ENCODE measurements around the gene AADAT. TPM values are rescaled to one million over a fixed set of nuclear protein-coding genes. Genes with fewer than 3 reads are reported as not detected.

AADAT gene
- polyA plus RNA-seq, 1 donor: 40.2 TPM

- DNase-seq: no peak
These were observed 53.9 kb downstream of the AADAT start for GRCh38 chr4:170035845-170036244.

- DNase-seq: no peak
These were observed 54.5 kb downstream of the AADAT start for GRCh38 chr4:170035231-170035630.

- no peak for DNase-seq
These were observed 55.8 kb downstream of the AADAT start for GRCh38 chr4:170033999-170034398.

DNA sequence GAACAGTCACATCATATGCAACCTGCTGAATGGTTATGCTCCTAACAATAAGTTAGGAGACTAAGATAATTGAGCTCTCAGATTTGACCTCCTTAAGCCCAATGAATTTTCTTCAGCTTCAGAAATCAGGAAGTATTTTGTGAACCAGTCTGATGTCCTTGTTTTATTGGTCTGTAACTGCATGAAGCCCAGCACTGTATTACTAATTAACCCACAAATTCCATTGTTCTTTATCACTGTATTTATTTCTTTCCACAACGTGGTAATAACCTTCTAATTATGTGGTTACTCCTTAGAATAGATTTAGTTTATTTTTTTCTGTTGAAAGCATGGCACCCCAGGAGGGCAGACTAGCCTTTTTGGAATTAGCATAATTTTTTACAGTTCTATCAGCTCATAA is 59.6 kb downstream of the AADAT start:
- no peak for DNase-seq

DNA sequence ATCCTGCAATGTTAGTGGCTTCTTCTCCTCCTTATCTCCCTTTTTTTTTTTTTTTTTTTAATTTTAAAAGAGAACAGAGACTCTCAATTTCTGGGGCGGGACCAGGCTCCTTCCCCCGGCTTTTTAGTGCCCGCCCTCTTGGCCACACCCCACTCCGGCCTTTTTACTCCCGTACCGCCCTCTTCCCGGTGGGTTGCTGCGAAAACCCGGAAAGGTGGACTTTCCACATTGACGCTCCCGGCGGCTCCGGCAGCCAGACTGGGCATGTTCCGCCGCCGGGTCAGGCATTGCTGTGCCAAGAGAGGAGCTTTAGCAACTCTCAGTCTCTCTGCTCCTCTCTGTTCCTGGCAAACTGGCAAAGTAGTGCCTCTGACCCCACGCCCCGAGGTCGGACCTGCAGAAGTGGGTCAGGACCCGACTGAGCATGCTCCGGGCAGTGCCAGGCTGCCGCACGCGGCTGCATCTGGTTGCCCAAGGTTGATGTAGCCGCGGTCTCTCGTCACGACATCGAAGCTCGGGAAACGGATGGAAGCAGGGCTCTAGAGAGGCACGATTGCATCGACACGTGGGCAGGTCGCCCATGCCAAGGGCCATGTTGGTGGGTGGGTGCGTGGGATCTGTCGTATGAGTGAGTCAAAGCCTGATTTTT is 62.5 kb downstream of the AADAT start:
- DNase-seq: peak; percentile 96

DNA sequence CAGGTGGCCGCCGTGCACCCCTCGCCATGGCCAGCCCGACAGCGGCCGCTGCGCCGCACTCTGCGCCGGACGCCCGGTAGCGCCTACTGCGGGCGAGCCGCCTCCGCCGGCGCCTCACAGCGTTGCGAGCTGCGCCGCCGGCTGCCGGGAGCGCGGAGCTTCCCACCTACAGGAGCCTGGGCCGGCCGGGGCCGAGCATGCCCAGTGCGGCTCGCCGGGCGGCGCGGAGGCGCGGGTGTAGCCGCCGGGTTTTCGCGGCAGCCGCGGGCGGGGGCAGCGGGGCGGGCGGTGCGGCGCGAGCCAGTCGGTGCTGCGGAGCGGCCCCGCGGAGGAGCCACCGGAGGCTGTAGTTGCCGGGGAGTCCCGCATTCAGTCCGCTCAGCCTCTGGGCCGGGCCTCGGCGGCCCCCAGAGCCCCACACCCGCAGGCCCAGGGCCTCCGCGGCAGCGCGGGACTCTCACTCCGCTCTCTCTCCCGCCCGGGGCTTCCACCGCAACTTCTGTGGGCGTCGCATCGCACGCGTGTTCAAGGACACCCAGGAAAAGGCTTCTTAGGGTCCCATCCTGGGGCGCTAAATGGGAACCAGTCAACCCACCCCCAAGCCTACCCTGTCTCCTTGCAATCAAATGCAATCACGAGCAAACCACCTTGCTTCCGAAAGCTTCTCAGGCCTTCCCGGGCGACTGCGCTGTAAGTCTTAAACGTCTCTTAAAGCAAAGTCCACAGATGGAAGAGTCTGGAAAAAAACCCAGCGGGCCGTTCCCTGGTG is 63.3 kb downstream of the AADAT start, which contains the start of gene MFAP3L:
MFAP3L (minus strand) TSS at position 143 of the 769 bp plus-strand sequence. CDS start 20,518 bp downstream, outside the sequence.
- peak; percentile 86 for DNase-seq

GRCh38 chr4:170025523-170026252 is 64.1 kb downstream of the AADAT start:
- DNase-seq: no peak

- DNase-seq: no peak
These were observed 67.5 kb downstream of the AADAT start for GRCh38 chr4:170022211-170022610.

DNA sequence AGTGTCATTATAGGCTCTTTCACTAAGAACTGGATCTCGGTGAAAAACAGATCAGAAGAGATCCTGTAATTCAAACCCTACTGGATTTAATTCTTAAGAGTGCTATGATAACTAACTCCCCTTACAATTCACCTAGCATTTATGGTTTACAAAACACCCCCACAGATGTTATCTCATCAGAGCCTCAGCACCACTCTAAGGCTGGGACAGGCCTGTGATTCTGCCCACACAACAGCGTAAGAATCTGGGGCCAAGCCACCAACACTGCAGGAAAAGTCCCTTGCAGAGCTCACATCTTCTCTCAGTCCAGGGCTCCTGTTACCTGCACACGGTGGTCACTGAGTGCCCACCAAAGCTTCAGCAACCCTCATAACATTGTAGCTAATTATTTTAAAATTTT is 72.5 kb downstream of the AADAT start:
- no peak for DNase-seq

DNA sequence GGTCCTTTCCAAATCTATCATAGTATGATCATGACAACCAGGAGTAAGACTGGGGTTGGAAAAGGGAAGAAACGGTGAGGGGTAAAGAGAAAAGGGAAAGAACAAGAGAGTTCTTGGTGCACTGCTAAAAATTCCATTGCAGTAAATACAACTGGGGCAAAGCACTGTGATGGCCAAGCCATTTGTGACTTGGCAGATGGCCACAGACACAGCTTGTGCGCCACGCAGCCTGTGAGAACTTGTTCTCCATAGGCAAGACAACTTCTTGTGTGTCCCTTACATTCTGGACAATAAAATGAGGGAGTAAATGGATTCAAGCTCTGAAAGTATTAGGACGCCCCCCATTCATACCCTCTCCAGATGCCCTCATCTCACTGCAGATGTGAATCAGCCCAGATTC is 74.5 kb downstream of the AADAT start:
- no peak for DNase-seq

DNA sequence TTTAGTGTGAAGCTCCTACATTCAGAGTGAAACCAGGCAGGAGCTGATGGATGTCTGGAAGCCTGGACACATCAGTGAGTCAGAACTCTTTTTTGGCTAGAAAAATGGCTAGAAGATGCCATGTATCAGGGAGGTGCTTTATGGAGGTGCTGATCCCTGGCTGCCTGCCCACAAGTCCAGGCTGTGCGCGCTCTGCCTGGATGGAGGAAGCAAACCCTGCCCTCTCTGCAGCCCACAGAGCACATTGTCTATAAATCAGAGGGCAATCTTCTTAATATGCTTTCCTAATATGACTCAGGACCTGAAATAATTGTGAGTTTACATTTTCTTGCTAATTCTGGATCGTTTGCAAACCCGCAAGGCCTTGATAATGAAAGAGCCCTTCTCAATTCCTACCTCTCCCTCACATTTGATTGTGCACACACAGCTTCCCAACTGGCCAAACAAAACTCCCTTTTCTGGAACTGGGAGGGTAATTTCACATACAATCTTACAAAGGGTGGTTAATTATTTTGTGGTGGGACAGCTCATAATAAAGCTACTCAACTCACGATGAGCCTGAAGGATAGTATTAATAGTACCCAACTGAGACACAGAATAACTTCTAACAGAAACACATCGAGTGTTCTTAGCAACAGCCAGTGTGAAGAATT is 75.3 kb downstream of the AADAT start:
- no peak for DNase-seq

DNA sequence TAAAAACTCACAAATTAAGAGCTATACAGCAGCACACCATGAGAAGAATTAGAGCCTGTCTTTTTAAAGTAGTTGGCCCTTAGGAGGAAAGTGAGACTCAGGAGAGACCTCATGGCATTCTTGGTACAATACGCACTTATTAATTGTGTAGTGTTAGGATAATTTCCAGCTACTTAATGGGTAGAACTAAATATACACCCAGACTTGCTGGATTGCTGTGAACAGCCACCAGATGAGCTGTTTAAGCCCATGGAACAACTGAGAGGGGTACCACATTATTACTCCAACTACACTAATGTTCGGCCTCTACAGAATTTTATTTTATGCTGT is 77.2 kb downstream of the AADAT start:
- DNase-seq: no peak

GRCh38 chr4:170011921-170012628 is 77.7 kb downstream of the AADAT start:
- no peak for DNase-seq

Other genes starting within 250 kb of the AADAT start
- gene MFAP3L, start 63.6 kb downstream of the AADAT start, polyA plus RNA-seq (ENCODE audit: insufficient read length): 23.0 TPM

Measured in left kidney (tissue), 2 donors.